Activated CD8-positive, alpha-beta memory T cell treated with anti-CD3 and anti-CD28 coated beads, Interleukin-2, amount 50 U/mL, for 24 hours (primary cell): Measurements from ENCODE around the gene GRM5.
"Not testable (repeated sequence)": the region's sequence is repeated elsewhere in the genome, so short reads cannot be mapped to it uniquely, and the experiment has no call there.

ENCODE experiments used
- DNase-seq: peaks from one replicate; pipeline ENCODE4 v3.0.0-alpha.2; 2020; ENCODE audit errors: extremely low read depth

GRM5 gene

GRCh38 chr11:88507771-88508417 lies 557.9 kb downstream of the GRM5 start:
- DNase-seq = no peak

- no peak for DNase-seq
These were observed 564.2 kb downstream of the GRM5 start for GRCh38 chr11:88501541-88501940.

GRCh38 chr11:88495836-88496235 lies 569.9 kb downstream of the GRM5 start:
- DNase-seq = no peak

- DNase-seq = no peak
These were observed 570.9 kb downstream of the GRM5 start for GRCh38 chr11:88494848-88495247.

- no peak for DNase-seq
These were observed 574.1 kb downstream of the GRM5 start for GRCh38 chr11:88491674-88492073.

- no peak for DNase-seq
These were observed 576.8 kb downstream of the GRM5 start for GRCh38 chr11:88489030-88489429.

- DNase-seq = no peak
These were observed 578.1 kb downstream of the GRM5 start for GRCh38 chr11:88487646-88488045.

- no peak for DNase-seq
These were observed 580.7 kb downstream of the GRM5 start for GRCh38 chr11:88484873-88485621.

GRCh38 chr11:88482871-88483301 lies 582.9 kb downstream of the GRM5 start:
- DNase-seq = no peak

GRCh38 chr11:88480223-88480622 lies 585.6 kb downstream of the GRM5 start:
- DNase-seq = no peak

GRCh38 chr11:88478136-88478815 lies 587.5 kb downstream of the GRM5 start:
- no peak for DNase-seq

GRCh38 chr11:88475991-88476418 lies 589.8 kb downstream of the GRM5 start:
- no peak for DNase-seq

GRCh38 chr11:88474655-88475054 lies 591.1 kb downstream of the GRM5 start:
- no peak for DNase-seq

- DNase-seq = no peak
These were observed 596.1 kb downstream of the GRM5 start for GRCh38 chr11:88469561-88470225.

- DNase-seq = no peak
These were observed 601.3 kb downstream of the GRM5 start for GRCh38 chr11:88464528-88464927.

GRCh38 chr11:88463301-88463700 lies 602.5 kb downstream of the GRM5 start:
- not testable (repeated sequence) for DNase-seq

GRCh38 chr11:88458047-88458446 lies 607.7 kb downstream of the GRM5 start:
- DNase-seq = not testable (repeated sequence)

- no peak for DNase-seq
These were observed 609.8 kb downstream of the GRM5 start for GRCh38 chr11:88455974-88456373.

GRCh38 chr11:88454881-88455280 lies 610.9 kb downstream of the GRM5 start:
- DNase-seq = no peak
